Stimulated activated CD8-positive, alpha-beta memory T cell treated with anti-CD3 and anti-CD28 coated beads, Interleukin-4, amount 100 ng/mL, for 48 hours (primary cell): ENCODE results near the gene SLC5A10.
A peak's percentile ranks its signal among the peaks of the same experiment; 100 is the strongest.
"Not testable (repeated sequence)": the region's sequence is repeated elsewhere in the genome, so short reads cannot be mapped to it uniquely, and the experiment has no call there.

Experiments used
- DNase-seq: peaks from one replicate; pipeline ENCODE4 v3.0.0-alpha.2; 2020

SLC5A10 gene

GRCh38 chr17:19047510-19047909 lies 95.5 kb downstream of the SLC5A10 start:
- not testable (repeated sequence) for DNase-seq

- peak; percentile 21 for DNase-seq
These were observed 96.9 kb downstream of the SLC5A10 start for GRCh38 chr17:19048826-19049225.

- DNase-seq, result not testable (repeated sequence)
These were observed 103.5 kb downstream of the SLC5A10 start for GRCh38 chr17:19055447-19055846.

- DNase-seq, result not testable (repeated sequence)
These were observed 110.2 kb downstream of the SLC5A10 start for GRCh38 chr17:19062009-19062717.

GRCh38 chr17:19062718-19063325 lies 110.9 kb downstream of the SLC5A10 start:
- DNase-seq, result not testable (repeated sequence)

- peak; percentile 86 for DNase-seq
These were observed 111.5 kb downstream of the SLC5A10 start for GRCh38 chr17:19063326-19063956.

- DNase-seq, result not testable (repeated sequence)
These were observed 112.4 kb downstream of the SLC5A10 start for GRCh38 chr17:19064378-19064777.

- DNase-seq, result not testable (repeated sequence)
These were observed 118.6 kb downstream of the SLC5A10 start for GRCh38 chr17:19070318-19071168.
